Natural killer cell treated with Interleukin-12 subunit alpha and Interleukin-12 subunit beta and Interleukin-15 and Interleukin-18, amount 100 ng/mL, for 72 hours (primary cell): ENCODE data around the gene TBC1D14. TPM values are rescaled to one million over a fixed set of nuclear protein-coding genes. Genes with fewer than 3 reads are reported as not detected.

Source experiments
- ATAC-seq, 2 donors: fragments of 150-1000 bp; cut with Tn5 transposase in 1 of 2; sonication (Bioruptor Pico), chemical (Tn5 transposase) in 1 of 2; 2 replicates each; pipeline ENCODE4 v1.10.0; 2021
- DNase-seq: peaks from one replicate; pipeline ENCODE4 v3.0.0; 2022; ENCODE audit warnings: low spot score
- H3K27ac Mint-ChIP-seq, 2 donors: 1 replicate in 1 of 2; 2 replicates in 1 of 2; pipeline ENCODE4 v1.8.0; 2022; ENCODE audit warnings: mixed read lengths in 2 of 2, mild to moderate bottlenecking in 1 of 2, moderate library complexity in 1 of 2
- H3K27me3 Mint-ChIP-seq, 2 donors: 1 replicate in 1 of 2; 2 replicates in 1 of 2; pipeline ENCODE4 v1.8.0; 2022; ENCODE audit warnings: mixed read lengths in 2 of 2
- H3K36me3 Mint-ChIP-seq: one replicate; pipeline ENCODE4 v1.8.0; 2022; ENCODE audit warnings: mixed read lengths
- H3K4me1 Mint-ChIP-seq, 2 donors: 1 replicate in 1 of 2; 2 replicates in 1 of 2; pipeline ENCODE4 v1.8.0; 2022; ENCODE audit warnings: low read depth in 2 of 2, mixed read lengths in 2 of 2, mild to moderate bottlenecking in 1 of 2
- H3K4me3 Mint-ChIP-seq: one replicate; pipeline ENCODE4 v1.8.0; 2022; ENCODE audit warnings: mixed read lengths
- H3K9me3 Mint-ChIP-seq: 2 replicates; pipeline ENCODE4 v1.8.0; 2022; ENCODE audit warnings: mixed read lengths
- total RNA-seq, 2 donors: library from RNA; stranded (reverse); gene quantifications; one replicate each; pipeline ENCODE4 v1.2.3, GENCODE V29; 2022

The TBC1D14 gene
- total RNA-seq, 2 donors from 2014 or later: 37.3 to 56.9 TPM

- H3K36me3 Mint-ChIP-seq: no peaks in the 10 kb centered on the region
- H3K9me3 Mint-ChIP-seq: no peaks in the 10 kb centered on the region
- no peak overlapping the region for H3K4me3 Mint-ChIP-seq
- no peak overlapping the region for H3K27ac Mint-ChIP-seq
- DNase-seq: no peak
- no peak for ATAC-seq
- no peaks in the 10 kb centered on the region for H3K27me3 Mint-ChIP-seq
- H3K4me1 Mint-ChIP-seq: peaks cover 22 to 25% of the 10 kb centered on the region in 2 donors
Measured at GRCh38 chr4:6960628-6961412, 51.2 kb downstream of the TBC1D14 start.

- H3K27ac Mint-ChIP-seq: no peak overlapping the region
Measured at GRCh38 chr4:6961496-6962210, 52.0 kb downstream of the TBC1D14 start.

GRCh38 chr4:6962211-6963041, 52.8 kb downstream of the TBC1D14 start:
- DNase-seq (no peak), ATAC-seq (no peak)
- Mint-ChIP-seq H3K4me1 (peaks cover 26 to 27% of the 10 kb centered on the region in 2 donors), H3K36me3 (no peaks in the 10 kb centered on the region), H3K27ac (peak overlapping the region in 1 of 2 donors; percentile 51), H3K27me3 (no peaks in the 10 kb centered on the region), H3K9me3 (no peaks in the 10 kb centered on the region), H3K4me3 (no peak overlapping the region)

More at GRCh38 chr4:6961496-6962210, 52.0 kb downstream of the TBC1D14 start:
- ATAC-seq (no peak), DNase-seq (no peak)
- Mint-ChIP-seq H3K4me3 (no peak overlapping the region), H3K36me3 (no peaks in the 10 kb centered on the region), H3K27me3 (no peaks in the 10 kb centered on the region), H3K9me3 (no peaks in the 10 kb centered on the region), H3K4me1 (peaks cover 26 to 27% of the 10 kb centered on the region in 2 donors)

GRCh38 chr4:6963139-6963611, 53.5 kb downstream of the TBC1D14 start:
- H3K4me3 Mint-ChIP-seq: no peak overlapping the region
- peaks cover 26 to 27% of the 10 kb centered on the region in 2 donors for H3K4me1 Mint-ChIP-seq
- H3K27ac Mint-ChIP-seq: peak overlapping the region in 1 of 2 donors; percentile 51
- H3K36me3 Mint-ChIP-seq: no peaks in the 10 kb centered on the region
- H3K27me3 Mint-ChIP-seq: no peaks in the 10 kb centered on the region
- H3K9me3 Mint-ChIP-seq: no peaks in the 10 kb centered on the region
- ATAC-seq: peak in 1 of 2 donors; percentile 6
- DNase-seq: no peak

DNA sequence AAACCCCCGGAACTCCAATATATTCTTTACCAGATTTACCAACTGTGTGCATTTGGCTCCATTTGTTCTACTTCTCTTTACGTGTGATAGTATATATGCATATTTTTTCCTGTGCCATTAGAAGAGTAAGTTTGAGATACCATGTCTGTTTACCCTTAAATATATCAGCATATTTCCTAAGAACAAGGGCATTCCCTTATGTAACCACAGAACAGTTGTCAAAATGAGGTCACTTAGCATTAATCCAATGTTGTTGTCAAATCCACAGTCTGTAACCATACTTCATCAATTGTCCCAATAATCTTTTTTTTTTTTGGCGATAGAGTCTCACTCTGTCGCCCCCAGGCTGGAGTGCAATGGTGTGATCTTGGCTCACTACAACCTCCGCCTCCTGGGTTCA, 55.2 kb downstream of the TBC1D14 start:
- DNase-seq: no peak
- no peaks in the 10 kb centered on the region for H3K9me3 Mint-ChIP-seq
- H3K36me3 Mint-ChIP-seq: no peaks in the 10 kb centered on the region
- peak overlapping the region; percentile 27 to 65 for H3K27ac Mint-ChIP-seq
- no peaks in the 10 kb centered on the region for H3K27me3 Mint-ChIP-seq
- no peak for ATAC-seq
- peaks cover 26 to 31% of the 10 kb centered on the region in 2 donors for H3K4me1 Mint-ChIP-seq
- peak overlapping the region; percentile 71 for H3K4me3 Mint-ChIP-seq

- Mint-ChIP-seq H3K36me3 (no peaks in the 10 kb centered on the region), H3K27ac (peak overlapping the region in 1 of 2 donors; percentile 65), H3K4me1 (peaks cover 26 to 31% of the 10 kb centered on the region in 2 donors), H3K27me3 (no peaks in the 10 kb centered on the region), H3K4me3 (peak overlapping the region; percentile 15), H3K9me3 (no peaks in the 10 kb centered on the region)
- DNase-seq: no peak
- no peak for ATAC-seq
Measured at GRCh38 chr4:6965329-6965728, 55.7 kb downstream of the TBC1D14 start.

DNA sequence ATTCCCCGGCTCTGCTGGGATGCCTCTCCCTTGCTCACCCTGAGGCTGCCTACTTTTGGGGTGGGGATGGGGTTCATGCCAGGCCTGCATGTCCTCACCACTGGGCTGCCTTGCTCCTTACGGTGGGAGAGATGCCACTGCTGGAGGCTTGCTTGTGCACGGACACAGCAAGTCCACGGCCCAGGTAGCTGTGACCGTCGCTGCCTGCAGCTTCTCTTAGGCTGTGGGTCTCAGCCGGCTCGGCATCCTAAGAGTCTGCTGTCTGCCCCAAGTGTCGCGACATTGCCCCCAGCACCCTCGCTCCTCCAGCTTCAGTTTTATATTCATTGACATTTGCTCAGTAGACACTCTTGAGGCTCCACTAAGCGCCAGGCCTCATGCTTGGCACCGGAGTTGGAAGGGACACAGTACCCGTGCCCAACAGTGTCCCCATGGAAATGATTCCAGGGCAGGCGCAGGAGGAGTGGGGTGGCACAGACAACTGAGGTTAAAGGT, 58.3 kb downstream of the TBC1D14 start:
- H3K27ac Mint-ChIP-seq: no peak overlapping the region
- DNase-seq (no peak), ATAC-seq (no peak)
- peaks cover 28% of the 10 kb centered on the region in 2 donors for H3K4me1 Mint-ChIP-seq
- H3K27me3 Mint-ChIP-seq: no peaks in the 10 kb centered on the region
- H3K9me3 Mint-ChIP-seq: no peaks in the 10 kb centered on the region
- no peak overlapping the region for H3K4me3 Mint-ChIP-seq
- no peaks in the 10 kb centered on the region for H3K36me3 Mint-ChIP-seq

- Mint-ChIP-seq H3K27ac (peak overlapping the region in 1 of 2 donors; percentile 26), H3K9me3 (no peaks in the 10 kb centered on the region), H3K36me3 (no peaks in the 10 kb centered on the region), H3K4me3 (no peak overlapping the region), H3K4me1 (peaks cover 27 to 28% of the 10 kb centered on the region in 2 donors), H3K27me3 (no peaks in the 10 kb centered on the region)
- ATAC-seq (no peak), DNase-seq (no peak)
Measured at GRCh38 chr4:6968496-6968895, 58.9 kb downstream of the TBC1D14 start.

GRCh38 chr4:6969826-6970800, 60.5 kb downstream of the TBC1D14 start:
- Mint-ChIP-seq H3K9me3 (no peaks in the 10 kb centered on the region), H3K27ac (no peak overlapping the region), H3K36me3 (no peaks in the 10 kb centered on the region), H3K27me3 (no peaks in the 10 kb centered on the region), H3K4me3 (no peak overlapping the region), H3K4me1 (peaks cover 21% of the 10 kb centered on the region in 2 donors)
- ATAC-seq (no peak), DNase-seq (no peak)

- Mint-ChIP-seq H3K27ac (peak overlapping the region in 1 of 2 donors; percentile 30), H3K9me3 (no peaks in the 10 kb centered on the region), H3K4me3 (no peak overlapping the region)
Measured at GRCh38 chr4:6971536-6972374, 62.1 kb downstream of the TBC1D14 start.

GRCh38 chr4:6972375-6972650, 62.7 kb downstream of the TBC1D14 start:
- Mint-ChIP-seq H3K4me1 (peaks cover 12 to 13% of the 10 kb centered on the region in 2 donors), H3K27me3 (no peaks in the 10 kb centered on the region), H3K4me3 (no peak overlapping the region), H3K9me3 (no peaks in the 10 kb centered on the region), H3K36me3 (no peaks in the 10 kb centered on the region), H3K27ac (peak overlapping the region in 1 of 2 donors; percentile 30)
- no peak for ATAC-seq
- DNase-seq: no peak

More at GRCh38 chr4:6971536-6972374, 62.1 kb downstream of the TBC1D14 start:
- Mint-ChIP-seq H3K27me3 (no peaks in the 10 kb centered on the region), H3K4me1 (peaks cover 12 to 13% of the 10 kb centered on the region in 2 donors), H3K36me3 (no peaks in the 10 kb centered on the region)
- DNase-seq (no peak), ATAC-seq (no peak)

GRCh38 chr4:6972911-6973310, 63.3 kb downstream of the TBC1D14 start:
- Mint-ChIP-seq H3K4me3 (no peak overlapping the region), H3K27me3 (no peaks in the 10 kb centered on the region), H3K9me3 (no peaks in the 10 kb centered on the region), H3K36me3 (no peaks in the 10 kb centered on the region), H3K27ac (peak overlapping the region in 1 of 2 donors; percentile 30), H3K4me1 (peaks cover 12 to 13% of the 10 kb centered on the region in 2 donors)
- no peak for ATAC-seq
- no peak for DNase-seq
